ENCODE data around the gene RILPL1. TPM values are rescaled to one million over a fixed set of nuclear protein-coding genes. Genes with fewer than 3 reads are reported as not detected.
"Not testable (repeated sequence)": the region's sequence is repeated elsewhere in the genome, so short reads cannot be mapped to it uniquely, and the experiment has no call there.

The RILPL1 gene
- total RNA-seq, 2 experiments from 2014 or later, result 2.2 to 2.9 TPM

GRCh38 chr12:123457980-123458779, 75.3 kb downstream of the RILPL1 start, which contains the start of gene SNRNP35:
Gene SNRNP35, plus strand, starts transcription at chr12:123458139. Its CDS starts 7,402 bp downstream, at chr12:123465541.
- Mint-ChIP-seq H3K9me3 (no peaks in the 10 kb centered on the region), H3K36me3 (peaks cover 8% of the 10 kb centered on the region), H3K27ac (peak within 1 kb of the TSS; percentile 99), H3K27me3 (no peaks in the 10 kb centered on the region), H3K4me1 (peaks cover 13% of the 10 kb centered on the region), H3K4me3 (peak within 1 kb of the TSS; percentile 94)
- POLR2A ChIA-PET, result interaction anchor here (0.6 to 2.7 kb wide), 13 partner anchors 9 to 919 kb away, joined by 3 to 21 read pairs (median 4); partner anchors contain the start of genes KMT5A and SBNO1
- ATAC-seq (ENCODE audit: low read depth) (peak; percentile 81), DNase-seq (peak; percentile 87)

GRCh38 chr12:123453165-123453564, 80.4 kb downstream of the RILPL1 start:
- POLR2A ChIA-PET, result interaction anchor here (0.7 kb wide), 1 partner anchor 13 kb away, joined by 5 read pairs; no protein-coding TSS in a partner anchor
- DNase-seq (no peak), ATAC-seq (ENCODE audit: low read depth) (no peak)
- no peaks in the 10 kb centered on the region for H3K36me3 Mint-ChIP-seq
- no peaks in the 10 kb centered on the region for H3K9me3 Mint-ChIP-seq
- peaks cover 12% of the 10 kb centered on the region for H3K4me1 Mint-ChIP-seq
- H3K4me3 Mint-ChIP-seq, result no peak overlapping the region
- H3K27ac Mint-ChIP-seq, result no peak overlapping the region
- no peaks in the 10 kb centered on the region for H3K27me3 Mint-ChIP-seq

GRCh38 chr12:123452276-123452550, 81.3 kb downstream of the RILPL1 start:
- peak; percentile 4 for ATAC-seq (ENCODE audit: low read depth)
- not testable (repeated sequence) for H3K27me3 Mint-ChIP-seq, H3K36me3 Mint-ChIP-seq, H3K9me3 Mint-ChIP-seq, DNase-seq, H3K27ac Mint-ChIP-seq, H3K4me3 Mint-ChIP-seq
- H3K4me1 Mint-ChIP-seq, result peaks cover 14% of the 10 kb centered on the region
- POLR2A ChIA-PET, result interaction anchor here (0.5 to 1.6 kb wide), 4 partner anchors 13 to 1794 kb away, joined by 3 to 7 read pairs (median 4); partner anchors contain the start of genes KMT5A and UBC

GRCh38 chr12:123450636-123451035, 82.9 kb downstream of the RILPL1 start:
- ATAC-seq (ENCODE audit: low read depth) (no peak), DNase-seq (no peak)
- no peaks in the 10 kb centered on the region for H3K9me3 Mint-ChIP-seq
- POLR2A ChIA-PET, result no interaction called here
- peaks cover 14% of the 10 kb centered on the region for H3K4me1 Mint-ChIP-seq
- no peak overlapping the region for H3K4me3 Mint-ChIP-seq
- H3K36me3 Mint-ChIP-seq, result no peaks in the 10 kb centered on the region
- H3K27me3 Mint-ChIP-seq, result no peaks in the 10 kb centered on the region
- H3K27ac Mint-ChIP-seq, result no peak overlapping the region

GRCh38 chr12:123449856-123450255, 83.7 kb downstream of the RILPL1 start:
- Mint-ChIP-seq H3K27me3 (no peaks in the 10 kb centered on the region), H3K36me3 (no peaks in the 10 kb centered on the region), H3K4me3 (no peak overlapping the region), H3K27ac (no peak overlapping the region), H3K9me3 (no peaks in the 10 kb centered on the region), H3K4me1 (peaks cover 14% of the 10 kb centered on the region)
- DNase-seq, result no peak
- POLR2A ChIA-PET, result interaction anchor here (2.4 kb wide), 1 partner anchor 9 kb away, joined by 21 read pairs; the partner anchor contains the start of gene SNRNP35
- ATAC-seq (ENCODE audit: low read depth), result no peak

- DNase-seq (no peak), ATAC-seq (ENCODE audit: low read depth) (no peak)
- POLR2A ChIA-PET, result interaction anchor here (0.6 to 2.9 kb wide), 10 partner anchors 9 to 216 kb away, joined by 3 to 21 read pairs (median 6); partner anchors contain the start of genes KMT5A, MPHOSPH9, MTRFR and RILPL2
- no peaks in the 10 kb centered on the region for H3K27me3 Mint-ChIP-seq
- no peaks in the 10 kb centered on the region for H3K36me3 Mint-ChIP-seq
- H3K9me3 Mint-ChIP-seq, result no peaks in the 10 kb centered on the region
- H3K4me3 Mint-ChIP-seq, result no peak overlapping the region
- H3K4me1 Mint-ChIP-seq, result peaks cover 14% of the 10 kb centered on the region
- H3K27ac Mint-ChIP-seq, result peak overlapping the region; percentile 71
These were observed 84.2 kb downstream of the RILPL1 start for GRCh38 chr12:123449249-123449733.

- DNase-seq (no peak), ATAC-seq (ENCODE audit: low read depth) (no peak)
- no peaks in the 10 kb centered on the region for H3K9me3 Mint-ChIP-seq
- H3K27ac Mint-ChIP-seq, result no peak overlapping the region
- no peaks in the 10 kb centered on the region for H3K36me3 Mint-ChIP-seq
- POLR2A ChIA-PET, result interaction anchor here (0.7 kb wide), 2 partner anchors 18 to 52 kb away, joined by 3 read pairs; no protein-coding TSS in a partner anchor
- H3K4me3 Mint-ChIP-seq, result no peak overlapping the region
- no peaks in the 10 kb centered on the region for H3K27me3 Mint-ChIP-seq
- peaks cover 18% of the 10 kb centered on the region for H3K4me1 Mint-ChIP-seq
These were observed 87.2 kb downstream of the RILPL1 start for GRCh38 chr12:123446333-123446713.

- Mint-ChIP-seq H3K9me3 (no peaks in the 10 kb centered on the region), H3K36me3 (no peaks in the 10 kb centered on the region), H3K4me1 (peaks cover 18% of the 10 kb centered on the region), H3K27ac (no peak overlapping the region), H3K27me3 (no peaks in the 10 kb centered on the region), H3K4me3 (no peak overlapping the region)
- POLR2A ChIA-PET, result interaction anchor here (0.7 kb wide), 2 partner anchors 17 to 51 kb away, joined by 3 read pairs; no protein-coding TSS in a partner anchor
- ATAC-seq (ENCODE audit: low read depth) (no peak), DNase-seq (no peak)
These were observed 87.9 kb downstream of the RILPL1 start for GRCh38 chr12:123445388-123446332.

- ATAC-seq (ENCODE audit: low read depth) (no peak), DNase-seq (no peak)
- Mint-ChIP-seq H3K36me3 (no peaks in the 10 kb centered on the region), H3K27ac (no peak overlapping the region), H3K9me3 (no peaks in the 10 kb centered on the region), H3K4me1 (peaks cover 15% of the 10 kb centered on the region), H3K4me3 (no peak overlapping the region), H3K27me3 (no peaks in the 10 kb centered on the region)
- POLR2A ChIA-PET, result no interaction called here
These were observed 89.2 kb downstream of the RILPL1 start for GRCh38 chr12:123444092-123445026.

- no peaks in the 10 kb centered on the region for H3K27me3 Mint-ChIP-seq
- ATAC-seq (ENCODE audit: low read depth), result no peak
- no peaks in the 10 kb centered on the region for H3K36me3 Mint-ChIP-seq
- H3K4me1 Mint-ChIP-seq, result peaks cover 4% of the 10 kb centered on the region
- H3K9me3 Mint-ChIP-seq, result no peaks in the 10 kb centered on the region
- no peak overlapping the region for H3K27ac Mint-ChIP-seq
- H3K4me3 Mint-ChIP-seq, result no peak overlapping the region
- DNase-seq, result no peak
- POLR2A ChIA-PET, result no interaction called here
These were observed 90.7 kb downstream of the RILPL1 start for GRCh38 chr12:123442774-123443173.

GRCh38 chr12:123441523-123442164, 91.9 kb downstream of the RILPL1 start:
- no peak overlapping the region for H3K4me3 Mint-ChIP-seq
- no peak overlapping the region for H3K27ac Mint-ChIP-seq
- POLR2A ChIA-PET, result no interaction called here

More at GRCh38 chr12:123441523-123442164, 91.9 kb downstream of the RILPL1 start:
- Mint-ChIP-seq H3K27me3 (no peaks in the 10 kb centered on the region), H3K9me3 (no peaks in the 10 kb centered on the region), H3K36me3 (no peaks in the 10 kb centered on the region), H3K4me1 (peaks cover 5% of the 10 kb centered on the region)
- ATAC-seq (ENCODE audit: low read depth) (no peak), DNase-seq (no peak)

Measured in activated naive CD8-positive, alpha-beta T cell treated with anti-CD3 and anti-CD28 coated beads, Interleukin-2, amount 10 ng/mL, durations not matched to agents 7 days and 5 days (primary cell).